Measurements from ENCODE around the gene TPX2.

Gene TPX2

DNA sequence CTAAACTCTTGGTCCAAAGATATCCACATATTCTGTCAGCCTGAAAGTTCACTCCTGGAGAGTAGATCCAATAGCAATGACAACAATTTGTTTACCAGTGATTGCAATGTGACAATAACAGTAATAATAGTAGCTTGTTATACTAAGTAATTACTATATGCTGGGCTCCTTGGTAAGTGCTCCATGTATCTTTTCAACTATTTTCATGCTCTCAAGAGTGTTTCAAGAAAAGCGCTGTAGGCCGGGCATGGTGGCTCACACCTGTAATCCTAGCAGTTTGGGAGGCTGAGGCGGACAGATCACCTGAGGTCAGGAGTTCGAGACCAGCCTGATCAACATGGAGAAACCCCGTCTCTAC, 31.9 kb upstream of the TPX2 start:
- no peak for DNase-seq

DNA sequence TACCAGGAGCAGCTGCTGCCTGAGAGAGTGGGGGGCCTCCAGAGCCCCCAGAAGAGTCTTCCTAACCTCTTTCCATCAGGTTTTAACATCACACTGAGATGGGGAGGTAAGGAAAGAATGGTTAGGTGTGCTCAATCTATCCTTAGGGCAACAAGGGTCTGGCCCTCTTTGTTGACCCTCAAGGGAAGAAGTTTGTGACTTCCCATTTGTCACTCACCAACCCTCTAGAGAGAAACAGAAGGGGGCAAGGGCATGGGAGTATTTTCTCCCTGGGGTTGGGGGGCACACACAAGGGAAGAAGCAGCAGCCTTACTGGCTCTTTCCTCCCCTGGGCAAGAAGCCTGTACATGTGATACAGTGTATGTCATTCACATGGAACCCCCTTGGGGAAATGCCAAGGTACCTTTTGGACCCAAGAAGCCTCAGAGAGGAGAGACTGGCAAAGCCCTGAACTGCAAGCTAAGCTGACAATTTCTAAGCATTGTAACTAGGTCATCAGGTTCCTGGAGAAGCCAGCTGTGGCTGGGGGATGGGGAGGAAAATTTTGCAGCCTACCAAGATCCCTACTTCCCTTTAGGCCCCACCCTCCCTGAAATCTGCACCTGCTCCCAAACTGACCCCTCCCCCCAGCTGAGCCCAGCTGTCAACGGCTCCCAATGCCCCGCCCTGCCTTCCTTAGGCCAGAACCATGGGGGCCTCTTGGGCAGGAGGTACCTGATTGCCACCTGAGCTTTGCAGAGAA, 30.9 kb upstream of the TPX2 start:
- no peak for DNase-seq

DNA sequence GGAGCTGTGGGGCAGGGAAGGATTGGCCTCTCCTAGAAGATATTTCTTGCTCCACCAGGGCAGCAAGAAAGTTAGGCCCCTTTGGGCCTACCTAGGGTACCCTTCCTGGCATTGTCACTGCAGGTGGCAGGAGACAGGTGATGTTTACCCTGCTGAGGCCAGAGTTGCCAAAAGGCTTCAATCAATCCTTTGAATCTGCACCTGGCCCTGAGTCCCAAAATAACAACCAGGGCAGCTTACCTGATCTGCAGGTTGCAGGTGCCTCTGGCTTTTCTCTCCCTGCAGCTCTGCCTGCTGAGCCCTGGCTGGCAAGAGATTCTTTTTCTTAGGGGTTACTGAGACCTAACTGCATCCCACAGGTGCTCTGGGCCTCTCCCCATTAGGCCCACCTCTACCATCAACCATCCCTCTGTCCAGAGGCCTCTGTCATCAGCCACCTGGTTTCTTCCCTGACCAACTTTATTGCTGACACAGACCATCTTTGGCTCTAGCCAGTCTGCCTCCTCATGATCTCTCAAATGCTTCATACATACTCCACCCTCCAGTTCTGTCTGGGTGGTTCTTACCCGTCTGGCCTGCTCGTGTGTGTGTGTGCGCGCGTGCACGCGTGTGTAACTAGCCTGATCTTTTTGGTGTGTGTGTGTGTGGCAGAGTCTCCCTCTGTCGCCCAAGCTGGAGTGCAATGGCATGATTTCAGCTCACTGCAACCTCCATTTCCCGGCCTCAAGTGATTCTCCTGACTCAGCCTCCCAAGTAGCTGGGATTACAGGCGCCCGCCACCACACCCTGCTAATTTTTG, 30.2 kb upstream of the TPX2 start:
- DNase-seq = no peak

DNA sequence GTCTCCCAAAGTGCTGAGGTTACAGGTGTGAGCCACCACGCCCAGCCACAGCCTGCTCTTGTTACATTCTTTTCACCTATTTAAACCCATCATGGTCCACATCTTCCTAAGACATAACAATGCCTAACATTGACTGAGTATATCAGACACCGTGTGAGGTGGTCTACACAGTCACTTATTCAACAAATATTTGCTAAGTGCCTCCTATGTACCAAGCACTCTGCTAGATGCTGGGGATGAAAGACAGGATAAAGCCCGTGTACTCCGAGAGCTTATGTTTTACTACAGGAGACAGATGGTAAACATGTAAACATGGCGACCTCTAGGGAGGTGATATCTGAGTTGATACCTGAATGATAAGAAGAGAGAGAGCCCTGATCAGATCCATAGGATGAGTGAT, 29.2 kb upstream of the TPX2 start:
- DNase-seq = no peak

DNA sequence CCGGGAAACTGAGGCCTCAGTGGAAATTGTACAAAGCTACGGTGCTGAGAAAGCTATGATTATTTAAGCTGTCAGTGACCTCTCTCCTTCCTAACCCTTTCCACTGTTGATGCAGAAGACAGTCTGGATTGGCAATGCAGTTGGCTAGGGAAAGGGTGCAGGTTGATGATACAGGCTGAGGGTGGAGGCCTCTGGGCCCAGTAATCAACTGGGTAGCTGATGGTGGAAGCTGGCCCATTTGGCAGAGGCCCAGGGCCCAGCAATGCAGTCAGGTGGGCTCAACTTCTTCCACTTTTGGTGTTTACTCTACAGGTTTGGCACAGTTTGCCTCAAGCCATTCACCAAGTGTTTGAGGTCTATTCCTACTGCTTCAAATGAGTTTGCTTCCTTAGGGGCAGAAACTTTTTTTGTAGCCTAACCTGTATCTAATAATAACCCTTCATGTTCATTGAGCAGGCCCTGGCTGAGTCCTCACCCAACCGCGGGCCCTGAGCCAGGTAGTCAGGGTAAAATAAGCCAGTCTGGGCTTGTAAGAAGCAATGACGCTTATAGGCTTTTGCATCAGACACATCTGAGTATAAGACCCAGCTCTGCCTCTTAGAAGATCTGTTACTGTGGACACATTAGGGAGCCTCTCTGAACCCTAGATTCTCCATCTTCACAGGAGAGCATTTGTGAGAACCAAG, 28.5 kb upstream of the TPX2 start:
- no peak for DNase-seq

DNA sequence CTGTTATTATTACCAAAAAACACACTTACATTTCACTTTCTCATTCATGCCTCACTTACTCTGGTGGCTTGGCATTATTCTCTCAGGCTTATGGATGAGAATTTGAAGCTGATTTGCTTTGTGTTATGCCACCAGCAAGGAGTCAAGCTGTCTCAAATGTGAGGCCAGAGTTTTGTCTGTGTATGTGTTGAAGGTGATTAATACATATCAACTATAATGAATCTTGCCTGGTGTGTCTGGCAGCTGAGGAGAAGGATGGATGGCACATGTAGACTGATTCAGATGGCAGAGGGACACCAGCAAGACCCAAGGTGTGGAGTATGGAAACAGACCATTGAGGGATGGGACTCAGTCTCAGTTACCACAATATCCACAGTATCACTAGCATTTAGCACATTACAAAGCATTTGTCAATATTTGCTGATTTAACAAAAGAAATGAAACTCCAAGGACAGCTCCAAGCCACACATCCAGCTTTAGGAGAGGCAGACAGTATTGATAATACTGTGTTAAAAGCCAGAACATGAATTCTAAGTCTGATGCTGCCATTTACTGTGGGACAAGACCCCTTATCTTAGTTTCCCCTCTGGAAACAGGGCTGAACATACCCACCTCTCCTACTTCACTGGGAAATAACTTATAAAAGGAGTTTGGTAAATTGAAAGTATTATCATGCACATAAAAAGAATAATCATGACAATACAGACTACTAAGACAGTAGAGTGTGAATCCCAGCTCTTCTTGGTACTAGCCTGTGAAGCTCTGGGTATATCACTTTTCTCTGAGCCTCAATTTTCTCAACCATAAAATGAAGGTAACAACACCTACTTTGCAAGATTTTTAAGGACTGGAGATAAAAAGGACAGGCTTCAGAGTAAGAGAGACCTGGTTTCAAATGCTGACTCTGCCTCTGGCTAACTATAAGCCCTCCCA, 27.6 kb upstream of the TPX2 start:
- no peak for DNase-seq

DNA sequence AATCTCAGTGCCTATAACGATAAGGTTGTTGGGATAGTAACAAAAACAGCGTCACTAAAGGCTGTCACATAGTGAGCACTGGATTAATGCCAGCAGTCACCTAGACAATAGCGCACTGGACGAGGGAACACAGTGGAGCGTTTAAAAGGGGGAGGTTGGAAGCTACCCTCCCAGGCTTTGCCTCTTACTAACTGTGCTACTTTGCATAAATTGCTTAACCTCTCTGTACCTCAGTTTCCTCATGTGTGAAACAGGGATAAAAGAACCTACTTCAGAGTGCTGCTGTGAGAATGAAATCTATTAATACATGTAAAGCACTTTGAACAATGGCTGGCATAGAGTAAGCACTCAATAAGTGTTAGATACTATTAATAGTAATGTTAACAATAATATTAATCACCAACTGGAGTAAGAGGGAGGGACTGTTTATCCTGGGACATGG, 27.0 kb upstream of the TPX2 start:
- no peak for DNase-seq

DNA sequence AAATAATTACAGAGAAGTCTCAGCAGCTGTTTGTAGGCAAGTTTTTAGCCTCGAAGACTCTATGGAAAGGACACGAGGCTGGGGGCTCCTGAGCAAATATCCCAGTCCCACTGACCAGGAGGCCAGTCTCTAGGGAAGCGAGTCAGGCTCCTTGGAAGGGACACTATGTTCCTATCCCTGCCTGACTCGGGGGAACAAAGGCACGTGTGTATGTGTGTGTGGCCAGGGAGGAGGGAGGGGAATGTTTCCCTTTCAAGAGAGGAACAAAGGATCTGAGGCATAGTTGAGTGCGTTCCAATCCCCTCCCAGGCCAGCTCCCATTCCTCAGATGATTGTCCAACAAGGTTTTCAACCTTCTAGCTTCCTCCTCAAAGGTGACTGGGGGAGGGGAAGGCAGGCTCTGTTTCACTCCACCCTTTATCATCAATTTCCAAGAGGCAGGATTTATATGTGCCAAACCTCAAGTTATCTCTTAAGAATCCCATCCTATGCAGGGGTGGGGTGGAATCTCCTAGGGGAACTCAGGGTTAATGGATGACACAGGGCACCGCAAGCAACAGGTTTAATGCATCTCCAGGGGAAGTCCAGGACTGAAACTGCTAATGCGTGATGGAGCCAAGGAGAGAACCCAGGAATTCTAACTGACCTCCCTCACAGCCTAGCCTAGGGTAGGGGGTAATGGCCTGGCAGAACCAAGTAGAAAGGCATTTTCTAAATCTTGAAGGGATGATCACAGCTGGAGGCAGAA, 26.4 kb upstream of the TPX2 start:
- DNase-seq = no peak

DNA sequence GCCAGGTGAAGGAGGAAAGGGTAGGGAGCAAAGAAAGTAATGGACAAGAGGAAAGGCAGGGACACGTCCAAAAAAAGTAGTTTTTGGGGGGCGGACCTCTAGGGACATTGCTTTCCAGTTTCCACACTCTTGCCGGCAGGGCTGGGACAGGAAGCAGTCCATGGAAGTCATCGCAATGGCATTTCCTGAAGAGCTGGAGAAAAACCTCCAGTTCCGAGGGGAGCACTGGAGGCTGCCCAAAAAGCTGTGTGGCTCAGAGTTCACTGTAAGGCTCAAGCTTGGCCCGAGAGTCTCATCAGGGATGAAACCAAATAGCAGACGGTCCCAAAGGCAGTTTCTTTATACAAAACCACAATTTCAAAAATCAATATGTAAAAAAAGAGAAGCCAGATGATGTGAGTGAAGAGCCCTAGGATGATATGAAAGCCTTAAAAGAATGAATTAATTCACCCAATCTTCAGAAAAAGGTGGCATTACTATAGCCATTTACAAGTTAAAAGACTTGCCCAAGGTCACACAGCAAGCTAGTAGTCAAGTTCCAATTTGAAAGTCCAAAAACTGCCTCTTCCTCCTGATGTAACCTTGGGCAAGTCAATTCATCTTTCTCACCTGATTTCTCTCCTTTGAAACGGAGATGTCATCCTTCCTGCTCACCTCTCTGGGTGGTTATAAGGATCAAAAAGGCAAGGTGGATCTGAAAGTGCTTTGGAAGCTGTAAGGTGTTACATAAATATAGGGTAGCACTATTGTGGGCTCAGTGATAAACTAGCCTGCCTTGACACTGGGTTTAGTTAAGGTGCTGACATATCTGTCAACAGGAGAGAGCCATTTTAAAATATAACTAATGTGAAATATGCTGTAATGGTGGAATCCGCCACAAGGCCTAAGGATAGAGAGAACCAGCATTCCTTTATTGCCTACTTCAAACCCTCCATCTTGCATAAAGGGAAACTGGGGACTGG, 25.5 kb upstream of the TPX2 start:
- DNase-seq = no peak

DNA sequence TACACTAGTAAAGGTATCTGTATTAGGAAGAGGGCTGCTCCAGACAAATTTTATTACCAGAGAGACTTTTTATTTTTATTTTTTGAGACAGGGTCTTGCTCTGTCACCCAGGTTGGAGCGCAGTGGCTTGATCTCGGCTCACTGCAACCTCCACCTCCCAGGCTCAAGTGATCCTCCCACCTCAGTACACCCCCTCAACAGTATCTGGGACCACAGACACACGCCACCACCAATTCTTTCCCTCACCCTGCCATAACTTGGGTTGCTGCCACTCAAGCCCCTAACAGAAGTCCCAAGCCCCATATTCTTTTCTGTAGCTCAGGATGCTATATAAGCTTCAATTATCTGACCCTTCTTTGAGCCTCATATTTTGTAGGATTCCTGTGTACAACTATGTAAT, 23.3 kb upstream of the TPX2 start:
- DNase-seq = no peak

DNA sequence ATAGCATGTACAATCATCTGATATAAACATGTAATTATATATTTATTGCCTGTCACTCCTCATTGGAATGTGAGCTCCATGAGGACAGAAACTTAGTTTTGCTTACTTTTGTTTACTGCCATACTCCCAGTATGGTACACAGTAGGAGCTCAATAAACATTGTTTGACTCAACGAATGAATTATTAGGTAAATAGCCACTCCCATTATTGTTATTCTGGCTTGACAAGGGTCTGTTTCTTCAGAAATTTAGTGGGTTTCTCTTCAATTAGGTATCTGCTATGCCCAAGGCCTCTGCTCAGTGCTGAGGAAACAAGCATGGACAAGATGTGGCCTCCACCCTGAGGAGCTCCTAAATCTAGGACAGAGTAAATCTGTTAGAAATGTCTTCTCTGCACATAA, 22.7 kb upstream of the TPX2 start:
- DNase-seq = no peak

DNA sequence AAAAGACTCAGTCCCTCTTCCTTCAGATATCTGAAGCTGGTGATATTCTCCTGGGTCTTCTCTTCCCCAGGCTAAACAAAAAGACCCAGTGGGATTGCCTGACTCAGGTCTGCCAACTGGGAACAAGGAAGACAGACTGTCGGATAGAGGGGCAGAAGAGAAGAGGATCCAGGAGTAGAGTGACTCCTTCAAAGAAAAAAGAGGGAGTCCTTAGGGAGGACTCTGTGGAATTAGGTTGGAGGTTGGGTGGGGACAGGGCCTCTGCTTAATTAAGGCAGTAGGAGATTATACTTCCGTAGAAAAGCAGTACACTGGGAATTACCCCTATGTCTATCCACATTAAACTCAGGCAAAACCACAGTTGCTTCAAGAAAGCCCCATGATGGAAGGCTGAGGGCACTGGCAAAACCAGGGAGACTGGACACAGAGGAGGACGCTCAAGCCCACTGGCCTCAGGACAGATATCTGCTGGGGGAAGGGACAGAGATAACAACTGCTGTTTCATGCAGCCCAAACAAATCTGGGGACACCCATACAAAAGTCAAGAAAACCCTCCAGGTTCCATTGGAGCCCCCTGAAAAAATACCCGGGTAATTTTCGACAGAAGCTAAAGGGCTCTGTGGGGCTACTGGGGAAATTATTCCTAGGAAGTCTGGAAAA, 22.1 kb upstream of the TPX2 start:
- DNase-seq = peak; percentile 44

DNA sequence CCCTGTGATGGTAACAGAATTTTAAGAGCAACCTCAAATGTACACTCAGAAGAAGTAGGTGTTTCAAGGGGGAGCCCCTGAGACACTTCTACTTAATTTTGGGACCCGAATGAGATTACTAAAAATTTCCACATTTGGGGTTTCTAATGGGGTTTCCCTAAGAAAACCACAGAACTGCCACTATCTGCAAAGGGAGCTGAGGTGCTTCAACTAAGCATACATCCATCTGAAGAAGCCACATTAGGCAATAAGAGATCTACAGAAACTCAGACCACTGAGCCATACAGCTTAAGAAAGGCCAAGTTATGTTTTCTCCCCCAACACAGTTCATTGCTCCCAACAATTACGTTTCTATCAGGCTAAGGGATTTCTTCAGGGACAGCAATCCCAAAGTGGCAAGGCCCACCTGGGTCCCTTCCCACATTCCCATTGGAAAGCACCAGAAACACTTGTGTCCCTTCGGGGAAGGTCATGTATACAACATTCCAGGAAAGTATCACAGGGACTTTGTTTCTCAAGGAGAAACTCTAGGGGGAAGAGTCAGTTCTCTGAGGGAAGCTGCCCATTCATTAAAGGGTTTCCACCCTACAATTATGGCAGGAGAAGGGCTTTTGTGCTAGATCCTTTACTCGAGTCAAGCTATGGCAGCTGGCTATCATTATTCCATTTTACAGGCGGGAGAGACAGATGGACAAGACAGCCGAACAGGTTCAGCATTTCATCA, 21.4 kb upstream of the TPX2 start:
- DNase-seq = no peak

DNA sequence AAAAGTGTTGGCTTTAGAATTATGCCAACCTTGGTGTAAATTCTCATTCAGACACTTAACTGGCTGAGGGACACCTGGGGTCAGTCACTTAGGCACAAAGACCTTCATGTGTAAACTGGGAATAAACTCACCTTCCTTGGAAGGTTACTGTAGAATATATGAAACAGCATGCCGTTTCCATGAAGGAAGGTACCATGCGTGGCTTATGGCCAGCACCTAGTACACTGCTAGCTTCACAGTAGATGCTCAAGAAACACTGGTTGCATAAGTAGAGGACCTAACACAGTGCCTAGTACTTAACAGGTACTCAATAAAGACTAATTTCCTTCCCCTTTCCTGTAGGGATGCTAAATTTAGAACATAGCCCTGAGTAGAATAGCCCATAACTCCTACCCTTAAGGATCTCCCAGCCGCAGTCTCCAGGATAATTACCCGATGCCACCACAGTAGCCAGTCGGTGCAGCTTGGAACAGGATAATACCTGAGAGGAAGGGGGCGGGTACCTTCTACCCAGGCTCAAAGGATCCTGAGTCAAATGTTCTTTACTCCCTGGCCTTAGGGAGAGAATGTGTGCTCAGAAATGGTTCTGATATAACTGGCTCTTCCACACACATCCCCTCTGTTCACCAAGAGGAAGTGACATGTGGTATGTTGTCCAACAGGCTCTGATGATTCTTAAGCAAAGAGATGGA, 20.0 kb upstream of the TPX2 start:
- peak; percentile 34 for DNase-seq

DNA sequence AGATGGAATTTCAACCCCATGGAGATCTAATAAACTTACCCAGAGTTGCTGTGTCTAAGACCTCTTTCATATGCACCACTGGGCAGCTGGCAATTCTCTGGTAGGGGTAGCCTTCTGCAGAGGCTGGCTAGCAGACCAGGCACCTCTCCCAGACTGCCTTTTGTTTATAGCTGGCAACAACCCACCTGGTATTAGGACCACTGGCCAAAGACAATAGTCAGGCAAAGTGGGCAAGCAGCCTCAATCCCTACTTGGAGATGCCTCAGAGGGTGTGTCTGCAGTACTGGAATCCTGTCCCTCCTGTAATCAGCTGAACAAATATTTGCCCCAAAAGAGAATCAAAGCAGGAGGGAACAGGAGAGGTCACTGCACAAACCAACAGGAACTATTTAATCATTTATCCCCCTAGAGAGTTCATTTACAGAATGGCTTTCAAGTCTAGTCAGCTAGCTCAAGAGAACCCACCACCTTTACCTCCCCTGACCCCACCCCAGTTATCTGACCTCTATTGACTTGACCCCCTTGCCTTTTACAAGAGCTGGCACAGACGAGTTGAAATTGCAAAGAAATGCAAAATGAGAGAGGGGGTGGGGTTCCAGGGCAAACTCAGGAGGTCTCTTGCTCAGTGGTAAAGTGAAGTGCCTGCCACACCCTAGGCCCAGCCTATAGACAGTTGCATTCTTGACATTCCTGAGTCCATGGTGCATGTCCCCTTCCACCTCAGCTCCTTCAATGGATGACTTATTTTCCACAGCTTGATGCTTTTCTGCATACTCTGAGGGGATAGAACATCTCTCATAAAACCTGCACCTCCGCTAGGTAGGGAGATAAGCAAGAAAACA, 19.2 kb upstream of the TPX2 start:
- no peak for DNase-seq

DNA sequence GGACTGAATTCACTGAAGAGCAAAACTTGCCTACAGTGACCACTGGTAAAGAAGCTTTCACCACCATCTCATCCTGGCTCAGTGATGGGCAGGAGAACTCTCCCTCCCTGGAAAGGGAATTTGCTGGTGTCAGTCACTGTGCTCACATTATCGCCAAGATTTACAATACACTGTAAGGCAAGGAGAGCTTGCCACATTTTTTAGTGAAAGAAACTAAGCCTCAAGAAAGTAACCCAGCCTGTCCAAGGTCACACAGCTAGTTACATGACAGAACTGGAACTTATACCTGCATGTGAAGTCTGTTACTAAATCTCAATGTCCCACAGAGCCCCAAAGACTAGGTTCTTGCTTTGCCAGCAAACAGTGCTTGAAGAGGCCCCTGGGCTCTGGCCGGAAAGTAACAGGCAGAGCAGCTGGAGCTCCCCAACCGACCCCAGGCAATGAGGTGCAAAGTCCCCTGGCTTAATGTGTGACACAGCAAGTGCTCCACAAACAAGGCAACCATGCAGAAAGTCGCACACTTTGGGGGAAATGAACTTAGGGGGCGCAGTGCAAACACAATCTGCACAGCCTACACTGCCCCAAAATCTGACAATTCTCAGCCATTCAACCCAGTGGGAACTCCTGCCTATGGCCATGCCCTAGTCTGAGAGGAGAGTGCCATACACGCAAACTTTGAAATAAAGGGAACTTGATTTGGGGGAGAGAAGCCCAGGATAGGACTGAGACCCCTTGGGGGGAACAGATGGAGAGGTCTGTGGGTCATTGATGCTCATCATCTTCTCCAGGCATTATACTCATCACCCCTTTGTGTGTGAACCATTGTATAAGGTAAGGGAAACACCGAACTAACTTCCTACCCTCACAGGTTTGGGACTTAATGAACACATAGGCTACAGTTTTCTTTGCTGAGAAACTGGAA, 18.3 kb upstream of the TPX2 start:
- peak; percentile 34 for DNase-seq

Measured in stimulated activated CD4-positive, alpha-beta T cell treated with anti-CD3 and anti-CD28 coated beads, Interleukin-15, amount 100 ng/mL, for 24 hours (primary cell).